HG03025 (cell line): ENCODE measurements around the gene SDK2.

Source experiments
- ATAC-seq: cut with Tn5 transposase; IDR thresholded peaks from one replicate; pipeline ENCODE4 v1.9.1; 2021; ENCODE audit warnings: mild to moderate bottlenecking, moderate library complexity; ENCODE audit not compliant: unreplicated experiment, low FRiP score

Gene SDK2

DNA sequence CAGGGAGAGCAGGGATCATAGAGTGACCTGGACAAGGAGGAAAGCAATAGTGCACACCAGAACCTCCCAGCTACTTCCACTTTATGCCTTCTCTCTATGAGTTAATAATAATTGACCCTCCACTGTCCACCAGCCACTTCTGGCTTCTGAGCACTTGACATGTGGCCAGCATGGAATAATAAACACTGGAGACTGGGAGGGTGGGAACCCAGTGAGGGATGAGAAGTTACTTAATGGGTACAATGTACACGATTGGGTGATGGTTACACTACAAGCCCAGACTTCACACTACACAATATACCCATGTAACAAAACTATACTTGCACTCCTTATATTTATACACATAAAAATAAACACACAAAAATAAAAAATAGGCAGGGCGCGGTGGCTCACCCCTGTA, 343.9 kb downstream of the SDK2 start:
- ATAC-seq, result no peak

DNA sequence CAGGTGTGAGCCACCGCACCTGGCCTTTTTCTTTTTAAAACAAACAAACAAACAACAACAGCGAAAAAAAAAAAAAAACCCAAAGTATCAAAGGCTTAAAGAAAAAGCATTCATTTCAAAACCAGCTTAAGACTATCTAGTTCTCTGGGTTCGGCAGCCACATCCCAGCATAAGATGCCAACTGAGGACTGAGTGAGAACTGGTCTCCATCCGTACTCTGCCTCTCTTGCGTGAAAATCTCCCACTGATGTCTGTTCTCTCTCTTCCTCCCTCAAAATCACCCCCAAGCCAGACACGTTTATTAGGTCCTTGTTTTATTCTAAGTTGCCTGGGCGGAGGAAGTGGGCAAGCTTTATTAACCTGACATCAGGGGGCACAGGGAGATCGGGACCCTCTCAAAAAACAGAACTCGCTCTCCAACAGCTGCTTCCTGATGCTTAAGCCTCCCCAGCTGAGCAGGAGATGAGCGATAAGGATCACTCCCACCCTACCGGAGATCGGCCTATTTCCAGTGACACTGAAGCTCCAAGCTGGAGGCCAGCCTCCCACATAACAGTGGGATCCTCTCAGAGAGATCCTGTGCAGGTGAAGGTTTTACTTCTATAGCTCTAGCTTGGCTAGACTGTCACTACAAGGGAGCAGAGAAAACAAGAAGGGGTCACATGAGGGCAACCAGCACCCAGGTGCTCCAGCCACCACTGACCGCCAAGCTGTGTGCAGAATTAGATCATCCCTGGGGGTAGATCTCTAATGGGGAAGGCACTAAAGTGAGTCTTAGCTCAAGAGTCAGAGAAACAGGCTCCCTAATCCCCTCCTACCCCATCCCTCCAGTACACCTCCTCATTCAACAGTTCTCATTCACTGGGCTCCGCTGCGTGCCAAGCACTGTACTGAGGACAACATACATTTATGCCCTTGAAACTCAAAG, 346.0 kb downstream of the SDK2 start:
- ATAC-seq, result no peak

DNA sequence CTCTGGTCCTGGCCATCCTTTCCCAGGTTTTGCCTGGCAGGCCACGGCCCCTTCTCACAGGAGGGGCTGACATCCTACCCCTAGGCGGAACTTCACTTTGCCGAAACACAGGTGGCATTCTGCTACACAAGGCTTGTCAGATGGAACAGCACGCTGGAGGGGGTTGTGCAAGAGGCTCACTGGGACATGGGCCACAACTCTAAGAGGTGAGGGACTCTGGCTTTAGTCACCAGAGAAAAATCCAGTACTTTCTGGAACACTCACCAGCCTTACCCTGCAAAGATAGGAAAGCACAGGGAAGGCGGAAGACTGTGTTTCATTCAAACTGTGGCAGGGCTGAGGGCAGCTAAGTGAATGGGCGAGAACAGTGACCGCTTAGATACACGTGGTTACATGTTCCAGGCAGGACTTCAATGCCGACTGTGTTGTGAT, 350.7 kb downstream of the SDK2 start:
- ATAC-seq, result no peak

DNA sequence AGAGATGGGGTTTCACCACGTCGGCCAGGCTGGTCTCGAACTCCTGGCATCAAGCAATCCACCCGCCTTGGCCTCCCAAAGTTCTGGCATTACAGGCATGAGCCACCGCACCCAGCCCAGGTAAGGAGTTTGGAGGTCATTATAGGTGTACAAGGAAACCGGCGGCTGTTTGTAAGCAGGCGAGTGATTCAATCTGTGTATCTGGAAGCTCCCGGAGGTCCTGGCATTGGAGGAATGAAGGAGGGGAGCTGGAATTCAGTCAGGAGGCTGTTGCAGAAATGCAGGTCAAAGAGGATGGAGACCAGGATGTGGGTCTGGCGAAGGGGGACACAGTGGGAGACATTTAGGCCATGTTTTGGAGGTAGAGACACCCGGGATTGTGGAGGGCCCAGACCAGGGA, 351.2 kb downstream of the SDK2 start:
- no peak for ATAC-seq

DNA sequence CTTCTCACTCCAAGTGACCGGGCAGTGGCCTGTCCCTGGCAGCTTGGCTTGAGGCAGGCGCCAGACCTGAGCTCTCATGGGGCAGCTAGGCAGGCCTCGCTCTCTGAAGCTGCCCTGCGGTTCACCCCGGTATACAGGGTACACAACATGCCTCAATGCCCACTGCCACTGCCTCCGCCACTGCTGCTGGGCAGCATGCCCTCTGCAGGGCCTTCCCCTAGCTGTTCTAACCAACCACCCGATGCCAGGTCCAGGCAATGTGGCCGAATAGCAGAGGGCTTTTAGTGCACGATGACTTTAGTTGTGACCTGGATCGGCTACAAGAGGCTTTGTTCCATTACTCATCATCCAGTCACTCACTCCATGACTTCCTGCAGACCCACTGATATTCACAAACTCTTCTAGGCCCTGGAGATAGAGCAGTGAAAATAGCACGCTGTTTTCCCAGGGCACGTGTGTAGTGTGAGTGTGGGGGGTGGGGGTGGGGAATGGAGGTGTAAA, 352.2 kb downstream of the SDK2 start:
- ATAC-seq, result no peak

DNA sequence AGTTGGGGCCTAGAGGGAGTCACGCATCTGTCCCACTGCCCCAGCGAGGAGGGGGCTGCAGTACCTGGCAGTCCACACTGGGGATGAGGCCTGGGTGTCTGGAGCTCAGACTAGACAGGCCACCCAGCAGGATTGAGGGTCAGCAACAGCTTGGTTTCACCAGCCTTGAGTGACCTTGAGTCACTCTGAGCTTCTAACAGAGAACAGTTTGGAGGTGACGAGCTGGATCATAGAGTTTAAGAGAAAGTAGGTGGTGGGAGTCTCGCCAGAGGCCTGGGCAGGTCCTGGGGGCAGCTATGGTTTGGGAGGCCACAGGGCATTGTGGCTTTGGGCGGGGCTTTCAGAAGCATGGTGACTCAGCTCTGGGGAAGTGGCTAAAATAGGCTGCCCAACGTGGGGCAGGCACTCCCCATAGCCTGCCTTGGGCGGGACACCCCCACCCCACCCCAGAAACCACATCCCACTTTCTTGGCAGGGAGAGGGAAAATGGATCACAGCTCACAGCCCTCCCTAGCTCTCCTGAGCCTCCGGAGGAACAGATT, 352.9 kb downstream of the SDK2 start:
- no peak for ATAC-seq

DNA sequence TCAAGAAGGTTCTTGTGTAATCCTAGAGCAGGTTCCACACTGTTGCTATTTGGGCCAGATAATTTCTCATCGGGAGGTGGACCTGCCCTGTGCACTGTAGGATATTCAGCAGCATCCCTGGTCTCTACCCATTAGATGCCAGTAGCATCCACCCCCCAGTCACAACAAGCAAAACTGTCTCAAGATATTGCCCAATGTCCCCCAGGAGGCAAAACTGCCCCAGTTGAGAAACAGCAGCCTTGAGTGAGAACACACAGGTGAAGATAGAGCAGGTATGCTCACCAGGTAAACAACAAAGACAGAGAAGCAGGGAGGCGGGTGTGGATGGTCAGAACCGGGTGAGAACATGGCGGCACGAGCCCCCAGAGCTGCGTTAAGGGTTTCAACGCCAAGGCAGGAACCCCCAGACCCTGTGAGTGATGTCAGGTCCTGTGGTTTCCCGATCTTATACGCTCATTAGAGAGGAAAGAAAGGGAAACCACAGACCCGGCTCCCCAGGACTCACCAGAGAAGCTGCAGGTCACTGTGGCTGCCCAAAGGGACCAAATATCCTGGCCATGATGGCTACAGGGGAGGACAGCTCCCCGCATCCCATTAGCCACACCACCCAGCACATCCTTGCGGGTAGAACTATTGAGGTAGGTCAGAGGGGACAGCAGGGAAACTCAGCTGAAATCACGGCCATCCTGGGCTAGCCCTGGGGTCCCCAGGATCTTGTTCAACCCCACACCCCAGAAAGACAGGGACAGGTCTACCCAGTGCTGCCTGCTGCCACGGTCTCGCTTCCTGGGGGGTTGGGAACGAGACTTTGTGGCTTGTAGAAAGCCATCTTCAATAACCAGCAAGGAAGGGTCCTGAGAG, 353.6 kb downstream of the SDK2 start:
- no peak for ATAC-seq

DNA sequence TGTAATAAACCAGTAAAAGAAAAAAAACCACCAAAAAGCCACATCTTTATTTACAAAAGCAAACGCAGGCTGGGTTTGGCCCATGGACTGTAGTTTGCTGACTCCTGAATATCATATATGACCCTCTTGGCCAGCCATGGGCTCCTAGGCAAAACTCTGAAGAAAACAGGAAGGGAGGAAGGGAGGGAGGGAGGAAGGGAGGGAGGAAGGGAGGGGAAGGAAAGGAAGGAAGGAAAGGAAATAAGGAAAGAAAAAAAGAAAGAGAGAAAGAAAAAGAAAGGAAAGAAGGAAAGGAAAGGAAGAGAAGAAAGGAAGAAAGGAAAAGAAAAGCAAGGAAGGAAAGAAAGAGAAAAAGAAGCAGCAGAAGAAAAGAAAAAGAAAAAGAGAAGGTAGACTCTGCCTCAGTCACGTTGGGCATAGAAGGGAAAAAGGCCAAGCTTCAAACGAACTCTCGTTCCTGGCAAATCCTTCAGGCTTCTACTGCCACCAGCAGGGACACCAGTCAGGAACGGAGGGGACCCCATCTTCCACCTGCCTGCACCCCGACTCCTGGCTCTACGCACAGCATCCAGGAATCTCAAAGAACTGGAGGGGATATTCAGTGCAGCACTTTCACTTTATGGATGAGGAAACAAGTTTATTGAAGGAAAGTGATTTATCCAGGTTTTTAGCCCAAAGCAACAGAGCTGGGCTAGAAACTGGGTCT, 354.5 kb downstream of the SDK2 start:
- no peak for ATAC-seq

DNA sequence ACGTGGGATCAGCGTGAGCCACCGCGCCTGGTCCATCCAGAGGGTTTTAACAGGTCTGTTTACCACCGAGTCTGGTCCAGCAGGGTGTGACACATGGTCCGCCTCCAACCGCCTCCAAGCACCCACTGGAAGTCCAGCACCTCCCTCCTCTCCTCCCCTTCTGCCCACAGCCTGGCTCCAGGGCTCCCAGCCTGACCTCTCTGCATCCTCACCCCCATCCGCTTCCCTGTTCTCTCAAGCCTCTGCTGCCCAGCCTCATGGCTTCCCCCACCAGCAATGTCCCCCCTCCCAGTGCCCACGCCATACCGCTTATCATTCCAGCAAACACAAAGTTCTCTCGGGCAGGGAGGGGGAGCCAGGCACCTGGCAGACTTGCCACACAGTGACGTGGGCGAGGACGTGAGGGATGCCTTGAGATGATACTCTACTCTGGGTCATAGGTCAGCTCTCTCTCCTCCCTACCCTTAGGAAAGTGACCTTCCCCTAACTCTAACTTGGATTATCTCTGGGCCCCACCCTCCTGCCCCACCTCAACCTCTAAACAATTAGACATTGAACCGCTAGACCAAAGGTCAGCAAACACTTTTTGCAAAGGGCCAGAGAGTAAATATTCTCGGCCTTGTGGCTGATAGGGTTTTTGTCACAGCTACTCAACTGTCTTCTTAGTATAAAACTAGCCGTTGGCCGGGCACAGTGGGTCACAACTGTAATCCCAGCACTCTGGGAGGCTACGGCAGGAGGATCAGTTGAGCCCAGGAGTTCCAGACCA, 355.5 kb downstream of the SDK2 start:
- ATAC-seq, result no peak

DNA sequence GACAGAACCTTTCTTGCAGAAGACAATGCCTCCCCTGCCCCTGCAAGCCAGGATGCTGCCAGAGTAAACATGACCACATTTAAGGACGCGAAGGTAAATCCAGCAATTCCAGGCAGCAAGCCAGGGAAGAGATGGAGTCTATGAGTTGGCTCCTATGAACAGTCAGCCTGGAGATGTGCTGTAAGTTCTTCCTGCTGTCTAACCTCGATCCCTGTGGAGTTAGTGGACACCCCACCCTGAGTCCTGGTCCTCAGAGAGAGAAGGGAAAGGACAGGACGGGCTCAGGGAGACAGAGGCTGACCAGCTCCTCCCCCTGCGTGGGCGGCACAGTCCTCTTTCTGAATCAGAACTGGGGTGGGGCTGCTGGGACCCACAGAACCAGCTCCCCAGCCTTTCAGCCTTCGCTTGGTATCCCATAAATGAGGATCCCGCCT, 357.4 kb downstream of the SDK2 start:
- no peak for ATAC-seq

DNA sequence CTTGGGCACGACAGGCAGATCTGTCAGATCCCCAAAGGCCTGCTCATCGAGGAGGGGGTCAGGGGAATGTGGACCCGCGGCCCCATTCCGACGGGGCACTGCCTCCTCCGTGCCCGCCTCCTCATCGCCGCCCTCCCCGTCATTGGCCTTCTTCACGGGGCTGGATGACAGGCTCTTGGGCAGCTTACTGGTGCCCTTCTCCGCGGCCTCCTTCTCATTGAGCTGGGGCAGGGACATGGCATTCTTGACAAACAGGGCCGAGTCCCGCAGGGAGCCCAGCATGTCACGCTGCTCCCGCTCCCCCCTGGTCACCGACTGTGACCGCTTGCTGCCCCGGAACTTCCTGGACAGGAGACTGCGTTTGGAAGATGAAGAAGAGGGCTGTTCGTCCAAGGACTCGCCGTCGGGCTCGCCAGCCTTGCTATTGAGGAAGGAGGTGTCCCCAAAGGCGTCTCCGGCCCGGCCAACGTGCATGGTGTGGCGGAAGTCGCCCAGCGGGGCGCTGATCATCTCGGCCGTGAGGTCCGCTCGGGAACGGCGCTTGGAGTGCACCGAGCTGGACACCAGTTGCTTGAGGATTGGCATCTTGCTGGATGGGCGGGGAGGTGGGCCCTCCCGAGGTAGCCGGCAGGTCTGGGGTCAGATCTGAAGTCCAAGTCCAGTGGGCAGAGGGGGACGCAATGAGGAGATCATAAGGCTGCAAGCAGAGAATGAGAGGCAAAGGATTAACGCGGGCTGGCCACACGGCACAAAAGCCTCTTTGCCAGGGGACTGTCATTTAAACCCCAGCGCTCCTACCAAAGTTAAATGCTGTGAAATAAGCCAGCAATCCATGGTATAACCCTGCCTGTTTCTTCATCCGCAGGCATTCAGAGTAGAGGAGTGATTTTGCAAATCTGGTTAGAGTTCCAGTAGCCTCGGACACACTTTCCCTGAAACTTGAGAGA, 358.1 kb downstream of the SDK2 start:
- no peak for ATAC-seq

DNA sequence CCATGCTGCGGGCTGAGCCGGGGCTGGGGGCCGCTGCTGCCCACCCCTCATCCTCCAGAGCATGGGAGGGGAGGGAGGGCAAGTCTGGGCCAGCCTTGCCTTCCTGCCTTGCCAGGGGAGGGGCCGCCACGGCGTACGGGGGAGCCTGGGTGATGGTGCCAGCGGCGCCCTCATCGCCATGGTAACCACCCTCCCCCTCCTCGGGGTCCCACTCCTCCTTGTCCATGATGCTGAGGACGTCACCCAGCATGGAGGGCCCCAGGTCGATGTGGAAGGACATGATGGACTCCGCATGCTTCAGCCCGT, 358.7 kb downstream of the SDK2 start:
- no peak for ATAC-seq

DNA sequence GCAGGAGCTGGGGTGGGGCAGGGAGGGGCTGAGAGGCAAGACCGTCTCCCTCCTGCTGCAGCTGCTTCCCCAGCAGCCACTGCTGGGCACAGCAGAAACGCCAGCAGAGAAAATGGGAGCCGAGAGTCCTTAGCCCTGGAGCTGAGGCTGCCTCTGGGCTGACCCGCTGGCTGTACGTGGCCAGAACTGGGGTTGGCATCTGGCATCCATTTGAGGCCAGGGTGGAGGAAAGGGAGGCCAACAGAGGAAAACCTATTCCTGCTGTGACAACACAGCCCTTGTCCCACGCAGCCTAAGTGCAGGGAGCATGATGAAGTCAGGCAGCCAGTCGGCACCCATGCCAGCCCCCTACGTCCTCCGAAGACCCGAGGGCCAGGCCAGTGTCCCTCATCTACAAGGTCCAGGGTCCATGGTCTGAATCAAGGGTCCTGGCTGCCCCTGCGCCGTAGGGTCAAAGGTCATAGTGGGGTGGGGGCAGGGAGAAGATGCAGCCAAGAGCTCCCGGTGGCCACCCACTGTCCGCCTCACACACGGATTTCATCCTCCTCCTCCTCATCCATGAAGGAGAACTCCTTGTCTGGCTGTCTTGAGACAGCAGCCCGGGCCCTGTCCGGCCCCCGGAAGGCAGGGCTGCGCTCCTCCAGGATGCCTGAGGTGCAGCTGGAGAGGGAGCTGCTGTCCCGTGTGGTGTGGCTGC, 359.2 kb downstream of the SDK2 start:
- no peak for ATAC-seq
